HG03521 (cell line): ENCODE measurements around the gene CDKAL1.
A peak's percentile ranks its signal among the peaks of the same experiment; 100 is the strongest.

Source experiments
- ATAC-seq: cut with Tn5 transposase; IDR thresholded peaks from one replicate; pipeline ENCODE4 v1.9.1; 2021; ENCODE audit warnings: mild to moderate bottlenecking, moderate library complexity; ENCODE audit not compliant: unreplicated experiment

CDKAL1 gene

GRCh38 chr6:21151530-21151929, 617.3 kb downstream of the CDKAL1 start:
- no peak for ATAC-seq

GRCh38 chr6:21157186-21157929, 623.1 kb downstream of the CDKAL1 start:
- peak; percentile 69 for ATAC-seq

GRCh38 chr6:21158149-21158548, 623.9 kb downstream of the CDKAL1 start:
- no peak for ATAC-seq

- ATAC-seq: no peak
These were observed 624.6 kb downstream of the CDKAL1 start for GRCh38 chr6:21158873-21159272.

GRCh38 chr6:21159465-21159864, 625.2 kb downstream of the CDKAL1 start:
- no peak for ATAC-seq

GRCh38 chr6:21161707-21162106, 627.5 kb downstream of the CDKAL1 start:
- ATAC-seq: no peak

- ATAC-seq: no peak
These were observed 629.0 kb downstream of the CDKAL1 start for GRCh38 chr6:21163110-21163837.

- ATAC-seq: no peak
These were observed 629.6 kb downstream of the CDKAL1 start for GRCh38 chr6:21163838-21164180.

- peak; percentile 58 for ATAC-seq
These were observed 630.6 kb downstream of the CDKAL1 start for GRCh38 chr6:21164768-21165326.

- ATAC-seq: peak; percentile 69
These were observed 632.5 kb downstream of the CDKAL1 start for GRCh38 chr6:21166754-21167153.

- no peak for ATAC-seq
These were observed 633.5 kb downstream of the CDKAL1 start for GRCh38 chr6:21167790-21168189.

- no peak for ATAC-seq
These were observed 637.5 kb downstream of the CDKAL1 start for GRCh38 chr6:21171801-21172200.

GRCh38 chr6:21173031-21173430, 638.8 kb downstream of the CDKAL1 start:
- ATAC-seq: no peak

GRCh38 chr6:21173678-21174077, 639.4 kb downstream of the CDKAL1 start:
- ATAC-seq: no peak

- ATAC-seq: no peak
These were observed 641.9 kb downstream of the CDKAL1 start for GRCh38 chr6:21176197-21176596.

- ATAC-seq: peak; percentile 54
These were observed 645.9 kb downstream of the CDKAL1 start for GRCh38 chr6:21180155-21180554.

GRCh38 chr6:21180800-21181337, 646.6 kb downstream of the CDKAL1 start:
- no peak for ATAC-seq

- peak; percentile 61 for ATAC-seq
These were observed 647.6 kb downstream of the CDKAL1 start for GRCh38 chr6:21181866-21182265.

- ATAC-seq: no peak
These were observed 648.3 kb downstream of the CDKAL1 start for GRCh38 chr6:21182589-21182988.

- no peak for ATAC-seq
These were observed 651.7 kb downstream of the CDKAL1 start for GRCh38 chr6:21185861-21186478.

- no peak for ATAC-seq
These were observed 652.3 kb downstream of the CDKAL1 start for GRCh38 chr6:21186479-21187055.
